Hepatocyte (in vitro differentiated cells): Measurements from ENCODE around the gene TNFRSF17.

Experiments
- EZH2 ChIP-seq: fragments of 200-600 bp; sonication (generic); IDR thresholded peaks from 2 replicates; pipeline ENCODE4 v1.6.1; 2016; ENCODE audit warnings: antibody characterized with exemption, mild to moderate bottlenecking, borderline replicate concordance
- EZH2phosphoT487 ChIP-seq: fragments of 200-600 bp; sonication (generic); IDR thresholded peaks from one replicate; pipeline ENCODE4 v1.6.1; 2018; ENCODE audit warnings: antibody characterized with exemption, mild to moderate bottlenecking, low read depth, moderate library complexity; ENCODE audit not compliant: unreplicated experiment, severe bottlenecking
- TF ChIP-seq, protein P1 (sequence below): fragments of 200-600 bp; sonication (generic); IDR thresholded peaks from 2 replicates; pipeline ENCODE4 v1.5.1; 2016; ENCODE audit warnings: antibody characterized with exemption, mild to moderate bottlenecking; ENCODE audit not compliant: poor library complexity

GRCh38 chr16:12011565-12011964 is 46.6 kb downstream of the TNFRSF17 start:
- TF ChIP-seq, protein P1, sequence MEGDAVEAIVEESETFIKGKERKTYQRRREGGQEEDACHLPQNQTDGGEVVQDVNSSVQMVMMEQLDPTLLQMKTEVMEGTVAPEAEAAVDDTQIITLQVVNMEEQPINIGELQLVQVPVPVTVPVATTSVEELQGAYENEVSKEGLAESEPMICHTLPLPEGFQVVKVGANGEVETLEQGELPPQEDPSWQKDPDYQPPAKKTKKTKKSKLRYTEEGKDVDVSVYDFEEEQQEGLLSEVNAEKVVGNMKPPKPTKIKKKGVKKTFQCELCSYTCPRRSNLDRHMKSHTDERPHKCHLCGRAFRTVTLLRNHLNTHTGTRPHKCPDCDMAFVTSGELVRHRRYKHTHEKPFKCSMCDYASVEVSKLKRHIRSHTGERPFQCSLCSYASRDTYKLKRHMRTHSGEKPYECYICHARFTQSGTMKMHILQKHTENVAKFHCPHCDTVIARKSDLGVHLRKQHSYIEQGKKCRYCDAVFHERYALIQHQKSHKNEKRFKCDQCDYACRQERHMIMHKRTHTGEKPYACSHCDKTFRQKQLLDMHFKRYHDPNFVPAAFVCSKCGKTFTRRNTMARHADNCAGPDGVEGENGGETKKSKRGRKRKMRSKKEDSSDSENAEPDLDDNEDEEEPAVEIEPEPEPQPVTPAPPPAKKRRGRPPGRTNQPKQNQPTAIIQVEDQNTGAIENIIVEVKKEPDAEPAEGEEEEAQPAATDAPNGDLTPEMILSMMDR: no peak
- TF ChIP-seq EZH2phosphoT487: no peak
- no peak for TF ChIP-seq EZH2
